ENCODE measurements around the gene PLD1.
"Not testable (repeated sequence)": the region's sequence is repeated elsewhere in the genome, so short reads cannot be mapped to it uniquely, and the experiment has no call there.

PLD1 gene

DNA sequence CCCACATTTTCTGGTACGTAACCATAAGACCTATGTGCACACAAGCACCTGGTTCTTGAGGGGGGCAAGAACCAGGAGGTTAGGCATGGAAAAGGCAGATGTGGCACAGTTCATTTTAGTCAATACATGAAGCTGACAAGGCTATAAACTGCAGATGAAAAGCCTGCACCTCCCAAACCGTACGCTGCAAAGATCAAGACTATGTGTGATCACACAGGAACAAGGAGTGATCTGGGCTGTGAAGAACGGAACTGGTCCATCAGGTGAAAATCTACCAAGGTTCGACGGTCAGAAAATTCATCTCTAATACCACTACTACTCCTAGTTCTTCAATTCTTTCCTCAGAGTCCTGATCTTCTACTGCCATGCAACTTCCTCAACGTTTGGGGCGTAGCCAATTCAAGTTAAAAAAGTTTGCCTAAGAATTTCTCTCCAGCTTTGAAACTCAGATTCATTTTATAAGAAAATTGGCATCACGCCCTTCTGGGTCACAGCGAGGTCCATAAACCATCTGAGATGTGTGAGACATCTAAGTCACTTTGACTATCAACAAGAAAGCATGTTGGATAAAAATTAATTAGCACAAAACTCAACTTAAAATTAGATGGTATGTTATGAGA is 41.9 kb downstream of the PLD1 start:
- DNase-seq: no peak

DNA sequence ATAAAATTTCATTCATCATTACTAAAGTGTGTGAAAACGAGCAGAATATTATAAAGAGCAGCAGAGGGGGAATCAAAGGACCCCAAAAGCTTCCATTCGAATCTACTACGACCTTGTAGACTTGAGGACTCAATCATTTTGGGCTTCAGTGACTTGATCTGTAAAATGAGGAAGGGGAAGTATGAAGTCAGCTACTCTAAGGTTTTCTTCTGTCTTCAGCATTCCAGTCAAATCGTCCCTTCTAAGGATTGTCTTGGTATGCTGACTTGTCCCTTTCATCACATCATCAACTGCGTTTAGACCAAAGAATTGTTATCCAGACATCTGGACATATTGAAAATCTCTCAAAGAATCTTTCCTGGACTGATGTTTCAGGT is 44.8 kb downstream of the PLD1 start:
- no peak for DNase-seq

DNA sequence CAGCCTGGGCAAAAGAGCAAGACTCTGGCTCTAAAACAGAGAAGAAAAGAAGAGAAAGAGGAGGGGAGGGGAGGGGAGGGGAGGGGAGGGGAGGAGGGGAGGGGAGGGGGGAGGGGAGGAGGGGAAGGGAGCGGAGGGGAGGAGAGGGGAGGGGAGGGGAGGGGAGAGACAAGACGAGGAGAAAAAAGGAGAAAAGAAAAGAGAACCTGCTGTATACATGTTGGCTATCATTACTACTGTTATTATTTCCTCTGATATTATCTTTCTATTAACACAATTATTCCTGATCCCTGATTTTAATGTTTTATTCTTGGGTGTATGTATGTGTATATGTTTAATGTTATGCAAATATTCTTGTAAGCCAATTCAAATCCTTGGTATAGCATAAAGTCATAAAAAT is 46.9 kb downstream of the PLD1 start:
- DNase-seq: no peak

GRCh38 chr3:171760477-171760876 is 49.8 kb downstream of the PLD1 start:
- DNase-seq: no peak

DNA sequence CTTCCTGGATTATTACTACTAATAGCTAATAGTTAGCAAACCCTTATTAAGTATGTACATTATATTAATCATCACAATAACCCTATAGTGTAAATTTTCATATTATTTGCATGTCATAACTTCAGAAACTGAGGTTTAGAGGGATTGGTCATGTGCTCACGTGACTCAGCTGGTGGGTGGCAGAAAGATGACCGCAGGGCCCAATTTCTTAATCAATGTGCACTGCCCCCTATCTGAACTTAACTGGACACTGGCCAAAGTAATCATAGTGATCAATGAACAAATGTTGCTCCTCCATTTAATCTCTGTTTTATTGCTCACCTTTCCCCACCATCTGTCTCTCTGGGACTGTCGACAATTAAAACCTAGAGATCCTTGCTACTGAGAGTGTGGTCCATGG is 52.2 kb downstream of the PLD1 start:
- no peak for DNase-seq

- no peak for DNase-seq
These were observed 52.8 kb downstream of the PLD1 start for GRCh38 chr3:171757361-171758034.

- DNase-seq: no peak
These were observed 54.6 kb downstream of the PLD1 start for GRCh38 chr3:171755656-171756055.

GRCh38 chr3:171755015-171755589 is 55.2 kb downstream of the PLD1 start:
- DNase-seq: no peak

DNA sequence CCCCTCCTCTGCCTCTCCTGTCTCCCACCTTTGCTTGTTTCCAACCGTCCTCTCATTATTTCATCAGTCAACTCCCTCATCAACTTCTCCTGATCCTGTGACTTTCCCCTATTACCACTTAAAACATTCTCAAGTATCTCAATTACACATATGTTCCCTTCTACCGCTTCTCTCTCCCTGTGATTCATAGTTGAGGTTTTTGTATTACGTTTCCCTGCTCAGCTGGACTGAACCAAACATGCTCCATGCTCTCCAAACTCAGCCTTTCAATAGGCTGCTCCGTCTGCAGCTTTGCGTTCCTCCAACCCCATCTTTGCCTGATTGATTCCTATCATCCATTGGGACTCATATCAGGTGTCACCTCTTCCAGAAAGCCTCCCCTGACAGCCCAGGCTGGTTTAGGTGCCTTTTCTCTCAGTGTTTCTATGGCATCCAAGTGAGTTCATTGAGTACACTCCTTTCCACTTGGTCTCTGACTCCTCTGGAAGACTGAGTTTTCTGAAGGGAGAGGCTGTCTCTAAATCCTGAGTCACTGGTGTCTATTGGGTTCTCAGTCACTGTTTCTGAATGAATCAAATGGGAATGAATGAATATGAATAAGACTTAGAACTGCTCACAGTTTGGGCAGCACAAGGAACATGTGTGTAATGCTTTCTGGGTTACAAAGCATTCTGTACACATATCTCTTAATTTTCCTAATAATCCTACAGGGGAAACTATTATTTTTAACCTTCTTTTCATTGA is 56.4 kb downstream of the PLD1 start:
- no peak for DNase-seq

DNA sequence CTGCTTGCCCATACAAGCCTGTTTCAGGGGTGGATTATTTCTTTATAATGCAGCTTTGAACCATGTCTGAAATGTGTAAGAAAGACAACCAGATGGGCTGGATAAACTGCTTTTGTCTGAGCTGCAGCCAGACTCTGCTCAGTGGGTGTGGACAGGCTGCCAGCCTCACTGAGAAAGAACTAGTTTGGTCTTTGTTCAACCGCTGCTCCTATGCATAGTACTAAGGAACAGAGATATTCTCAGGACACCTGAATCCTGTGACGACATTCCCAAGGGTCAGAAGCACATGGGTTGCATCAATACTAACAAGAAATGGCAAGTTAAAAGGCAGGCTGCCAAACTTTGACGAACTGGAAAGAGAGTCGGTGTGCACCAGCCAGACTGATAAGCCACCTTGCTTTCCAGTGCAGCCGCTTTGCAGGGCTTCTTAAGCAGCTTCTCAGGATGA is 57.2 kb downstream of the PLD1 start:
- no peak for DNase-seq

GRCh38 chr3:171752329-171752728 is 58.0 kb downstream of the PLD1 start:
- no peak for DNase-seq

GRCh38 chr3:171749124-171749523 is 61.2 kb downstream of the PLD1 start:
- no peak for DNase-seq

- DNase-seq: no peak
These were observed 62.0 kb downstream of the PLD1 start for GRCh38 chr3:171748064-171748924.

- no peak for DNase-seq
These were observed 62.9 kb downstream of the PLD1 start for GRCh38 chr3:171747223-171747920.

DNA sequence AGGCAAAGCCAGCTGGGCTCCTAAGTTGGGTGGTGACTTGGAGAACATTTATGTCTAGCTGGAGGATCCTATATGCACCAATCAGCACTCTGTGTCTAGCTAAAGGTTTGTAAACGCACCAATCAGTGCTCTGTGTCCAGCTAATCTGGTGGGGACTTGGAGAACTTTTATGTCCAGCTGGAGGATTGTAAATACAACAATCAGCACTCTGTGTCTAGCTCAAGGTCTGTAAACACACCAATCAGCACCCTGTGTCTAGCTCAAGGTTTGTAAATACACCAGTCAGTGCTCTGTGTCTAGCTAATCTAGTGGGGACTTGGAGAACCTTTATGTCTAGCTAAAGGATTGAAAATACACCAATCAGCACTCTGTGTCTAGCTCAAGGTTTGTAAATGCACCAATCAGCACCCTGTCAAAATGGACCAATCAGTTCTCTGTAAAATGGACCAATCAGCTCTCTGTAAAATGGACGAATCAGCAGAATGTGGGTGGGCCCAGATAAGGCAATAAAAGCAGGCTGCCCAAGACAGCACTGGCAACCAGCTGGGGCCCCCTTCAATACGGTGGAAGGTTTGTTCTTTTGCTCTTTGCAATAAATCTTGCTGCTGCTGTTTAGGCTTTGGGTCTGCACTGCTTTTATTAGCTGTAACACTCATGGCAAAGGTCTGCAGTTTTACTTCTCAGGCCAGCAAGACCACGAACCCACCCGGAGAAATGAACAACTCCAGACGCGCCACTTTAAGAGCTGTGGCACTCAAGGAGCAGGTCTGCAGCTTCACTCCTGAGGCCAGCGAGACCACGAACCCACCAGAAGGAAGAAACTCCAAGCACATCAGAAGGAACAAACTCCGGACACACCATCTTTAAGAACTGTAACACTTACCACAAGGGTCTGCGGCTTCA is 63.7 kb downstream of the PLD1 start:
- not testable (repeated sequence) for DNase-seq

- no peak for DNase-seq
These were observed 64.5 kb downstream of the PLD1 start for GRCh38 chr3:171745577-171746319.

DNA sequence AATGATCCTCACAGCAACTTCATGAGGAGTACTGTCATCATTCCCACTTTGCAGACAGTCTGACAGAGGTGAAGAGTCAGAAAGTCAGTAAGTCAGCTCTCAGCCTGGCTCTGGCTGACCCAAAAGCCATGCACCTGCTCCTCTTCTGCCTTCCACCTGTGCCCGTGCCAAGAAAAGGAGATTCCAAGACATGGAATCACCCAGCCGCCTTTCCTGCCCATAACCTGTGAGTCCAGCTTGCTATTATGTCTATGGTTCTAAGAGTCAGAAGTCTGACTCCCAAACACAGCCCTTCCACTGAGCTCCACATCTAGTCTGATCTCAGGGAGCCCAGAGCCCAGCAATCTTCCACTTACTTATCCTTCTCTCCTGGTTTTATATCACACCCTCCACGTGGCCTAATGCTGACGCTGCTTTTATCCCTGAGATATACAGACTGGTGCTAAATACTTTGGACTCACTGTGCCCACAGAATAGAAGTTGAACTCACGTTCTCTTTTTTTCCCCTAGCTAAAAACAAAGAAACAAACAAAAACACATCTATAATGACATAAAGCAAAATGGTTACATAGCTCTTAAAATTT is 66.0 kb downstream of the PLD1 start:
- DNase-seq: no peak

DNA sequence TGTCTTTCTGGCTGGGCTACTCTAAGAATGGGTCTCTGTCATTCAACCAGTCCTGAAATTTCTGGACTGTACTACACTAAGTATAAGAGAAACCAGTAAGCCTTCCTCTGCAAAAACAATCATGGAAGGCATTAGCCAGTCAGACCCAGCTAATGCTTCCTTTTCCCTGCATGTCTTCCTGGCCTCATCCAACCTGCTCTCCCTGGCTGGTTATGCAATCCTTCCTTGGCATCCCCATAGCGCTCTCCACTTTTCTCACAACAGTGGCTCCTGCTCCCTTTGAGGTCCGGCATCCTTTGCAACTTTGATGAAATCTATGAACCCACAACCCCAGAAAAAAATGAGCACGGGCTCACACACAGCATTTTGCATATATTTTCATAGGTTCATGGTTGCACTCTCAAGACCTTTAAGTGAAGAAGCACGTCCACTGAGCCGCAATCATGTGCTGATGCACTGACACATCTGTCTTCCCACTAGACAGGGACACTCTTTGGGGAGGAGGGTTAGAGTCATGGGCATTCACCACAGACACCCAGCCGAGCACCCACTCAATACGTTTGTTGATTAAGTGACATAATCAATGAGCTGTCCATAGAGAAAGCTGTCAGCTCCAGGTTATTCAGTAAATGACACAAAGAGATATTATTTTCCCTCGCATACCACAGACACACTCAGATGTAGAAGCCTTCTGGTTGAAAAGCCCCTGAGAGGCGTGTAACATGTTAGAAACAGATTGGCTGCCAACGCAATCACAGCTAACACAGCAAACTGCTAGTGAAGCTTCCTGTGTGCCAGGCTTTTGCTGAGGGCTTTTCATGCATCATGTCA is 66.7 kb downstream of the PLD1 start:
- DNase-seq: no peak

DNA sequence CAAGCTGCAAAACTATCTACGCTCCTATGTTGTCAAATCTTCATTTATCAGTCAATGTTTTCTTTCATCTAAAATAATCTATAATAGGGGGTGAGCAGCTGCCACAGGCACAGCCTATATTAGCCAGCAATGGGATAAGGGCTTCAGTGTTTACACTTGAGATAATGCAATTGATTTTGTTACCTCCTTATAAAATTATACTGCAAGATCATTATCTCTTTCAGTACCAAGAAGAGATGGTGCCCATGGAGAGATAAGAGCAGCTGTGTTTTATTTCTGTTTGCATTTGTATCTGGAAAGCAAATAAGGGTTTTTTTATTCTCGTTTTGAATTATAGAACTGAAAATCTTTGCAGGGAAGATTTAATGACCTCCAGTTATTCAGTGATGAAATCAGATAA is 68.9 kb downstream of the PLD1 start:
- peak; percentile 27 for DNase-seq

Data from NCI-H1436 treated with DMSO at 0.1 percent for 48 hours (cell line).